Measurements from ENCODE around the gene C9. TPM values are rescaled to one million over a fixed set of nuclear protein-coding genes. Genes with fewer than 3 reads are reported as not detected.
A peak's percentile ranks its signal among the peaks of the same experiment; 100 is the strongest.

The C9 gene
- total RNA-seq, 1 donor from 2014 or later, result not detected

DNA sequence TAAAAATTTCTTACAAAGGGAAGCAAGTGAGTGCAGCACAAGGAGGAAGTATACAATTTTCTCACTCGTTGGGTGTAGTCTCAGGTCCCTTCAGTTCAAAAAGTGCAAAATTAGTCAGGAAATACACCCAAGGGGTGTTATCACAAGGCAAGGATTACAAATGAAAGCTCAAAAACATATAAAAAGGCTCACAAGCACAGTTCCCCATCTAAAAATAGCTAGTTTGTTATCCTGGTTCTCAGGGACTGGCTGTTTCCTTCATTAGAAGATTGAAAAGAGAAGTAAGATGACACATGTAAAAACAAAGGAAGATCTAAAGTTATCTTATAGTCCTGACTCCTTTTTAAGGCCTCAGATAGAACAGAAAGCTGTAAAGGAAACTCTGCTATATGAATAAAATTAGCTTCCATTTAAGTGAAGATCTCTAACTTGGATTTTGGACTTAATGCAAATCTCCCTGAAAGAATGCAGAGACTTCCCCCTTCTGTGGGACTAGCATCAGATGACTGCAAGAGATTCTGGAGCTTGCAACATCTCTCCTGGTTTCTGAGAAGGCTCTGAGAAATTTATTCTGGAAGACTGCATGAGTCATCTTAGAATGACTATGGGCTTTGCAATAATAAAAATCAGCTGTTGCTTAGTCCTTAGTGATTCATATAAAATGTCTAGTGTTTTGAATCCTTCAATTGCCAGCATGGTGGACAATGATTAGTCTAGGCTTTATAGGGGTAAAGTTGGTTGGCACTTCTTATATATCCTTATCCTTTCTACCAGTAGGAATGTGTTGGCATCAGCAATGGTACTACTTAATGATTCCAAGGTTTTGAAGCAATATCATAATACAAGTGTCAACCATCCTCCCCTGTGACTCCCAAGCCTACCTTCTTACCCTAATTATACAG lies 35.1 kb upstream of the C9 start:
- no peaks in the 10 kb centered on the region for H3K9me3 ChIP-seq
- no peaks in the 10 kb centered on the region for H3K36me3 ChIP-seq
- H3K27me3 ChIP-seq, result no peaks in the 10 kb centered on the region
- H3K4me3 ChIP-seq, result no peak overlapping the region
- intact Hi-C loops (cut with DNase I), result no loop called here
- TF ChIP-seq, protein P1, sequence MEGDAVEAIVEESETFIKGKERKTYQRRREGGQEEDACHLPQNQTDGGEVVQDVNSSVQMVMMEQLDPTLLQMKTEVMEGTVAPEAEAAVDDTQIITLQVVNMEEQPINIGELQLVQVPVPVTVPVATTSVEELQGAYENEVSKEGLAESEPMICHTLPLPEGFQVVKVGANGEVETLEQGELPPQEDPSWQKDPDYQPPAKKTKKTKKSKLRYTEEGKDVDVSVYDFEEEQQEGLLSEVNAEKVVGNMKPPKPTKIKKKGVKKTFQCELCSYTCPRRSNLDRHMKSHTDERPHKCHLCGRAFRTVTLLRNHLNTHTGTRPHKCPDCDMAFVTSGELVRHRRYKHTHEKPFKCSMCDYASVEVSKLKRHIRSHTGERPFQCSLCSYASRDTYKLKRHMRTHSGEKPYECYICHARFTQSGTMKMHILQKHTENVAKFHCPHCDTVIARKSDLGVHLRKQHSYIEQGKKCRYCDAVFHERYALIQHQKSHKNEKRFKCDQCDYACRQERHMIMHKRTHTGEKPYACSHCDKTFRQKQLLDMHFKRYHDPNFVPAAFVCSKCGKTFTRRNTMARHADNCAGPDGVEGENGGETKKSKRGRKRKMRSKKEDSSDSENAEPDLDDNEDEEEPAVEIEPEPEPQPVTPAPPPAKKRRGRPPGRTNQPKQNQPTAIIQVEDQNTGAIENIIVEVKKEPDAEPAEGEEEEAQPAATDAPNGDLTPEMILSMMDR (IDR thresholded peaks at IDR 0.05), result no peak
- TF ChIP-seq POLR2A (IDR thresholded peaks at IDR 0.05) (no peak), POLR2AphosphoS5 (IDR thresholded peaks at IDR 0.05; ENCODE audit: insufficient read depth in 1 of 2, low read depth in 1 of 2) (peak; percentile 65 to 92)
- H3K4me1 ChIP-seq, result peaks cover 65% of the 10 kb centered on the region
- H3K27ac ChIP-seq, result peak overlapping the region; percentile 77
- DNase-seq (ENCODE audit: extremely low spot score in 2 of 2), result no peak

DNA sequence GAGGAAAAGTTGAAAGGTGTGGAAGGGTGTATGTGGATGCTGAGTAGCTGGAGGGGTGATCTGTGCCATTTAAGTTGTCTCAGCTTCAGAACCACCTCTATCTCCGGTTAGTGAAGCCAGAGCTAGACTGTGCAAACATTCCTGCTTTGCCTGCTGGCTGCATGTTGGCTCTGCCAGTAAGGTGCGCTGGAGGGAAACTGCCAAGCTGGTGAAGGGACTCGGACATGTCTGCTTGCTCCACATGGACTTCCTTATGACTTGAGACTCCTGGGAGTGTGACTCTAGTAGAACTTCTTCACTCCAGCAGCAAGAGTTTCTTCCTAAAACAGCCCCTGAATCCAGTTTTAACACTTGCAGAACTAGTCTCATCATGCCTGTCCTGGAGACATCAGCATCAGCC lies 32.5 kb upstream of the C9 start:
- TF ChIP-seq POLR2A (IDR thresholded peaks at IDR 0.05), result no peak
- TF ChIP-seq, protein P1 (IDR thresholded peaks at IDR 0.05), result no peak
- TF ChIP-seq POLR2AphosphoS5 (IDR thresholded peaks at IDR 0.05; ENCODE audit: insufficient read depth in 1 of 2, low read depth in 1 of 2), result no peak
- DNase-seq (ENCODE audit: extremely low spot score in 2 of 2), result no peak
- intact Hi-C loops (cut with DNase I), result no loop called here
- peaks cover 56% of the 10 kb centered on the region for H3K4me1 ChIP-seq
- no peaks in the 10 kb centered on the region for H3K9me3 ChIP-seq
- no peaks in the 10 kb centered on the region for H3K27me3 ChIP-seq
- H3K27ac ChIP-seq, result peak overlapping the region; percentile 77
- H3K4me3 ChIP-seq, result no peak overlapping the region
- H3K36me3 ChIP-seq, result no peaks in the 10 kb centered on the region

DNA sequence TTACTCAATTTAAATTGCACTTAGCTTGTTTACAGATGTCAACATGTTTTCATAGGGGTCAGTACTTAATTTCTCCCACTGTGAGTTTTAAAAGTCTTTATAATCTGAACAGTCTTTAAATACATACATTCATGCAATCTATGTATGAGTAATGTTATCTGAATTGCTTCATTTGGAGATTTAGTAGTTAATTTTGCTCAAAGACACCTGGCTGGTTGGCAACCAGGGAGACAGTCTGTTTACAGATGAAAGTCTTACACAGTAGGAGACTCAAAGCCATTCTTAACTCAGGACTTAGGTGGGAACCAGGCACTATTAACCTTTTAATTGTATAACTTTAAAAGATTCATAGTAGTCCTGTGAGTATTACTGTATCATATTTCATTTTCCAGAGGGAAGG lies 31.2 kb upstream of the C9 start:
- peak overlapping the region; percentile 67 for H3K27ac ChIP-seq
- no peak for DNase-seq (ENCODE audit: extremely low spot score in 2 of 2)
- no peak for TF ChIP-seq POLR2AphosphoS5 (IDR thresholded peaks at IDR 0.05; ENCODE audit: insufficient read depth in 1 of 2, low read depth in 1 of 2)
- no peak overlapping the region for H3K4me3 ChIP-seq
- peaks cover 0 to 5% of the 10 kb centered on the region in 2 donors for H3K36me3 ChIP-seq
- no peaks in the 10 kb centered on the region for H3K27me3 ChIP-seq
- intact Hi-C loops (cut with DNase I), result no loop called here
- no peaks in the 10 kb centered on the region for H3K9me3 ChIP-seq
- peaks cover 43% of the 10 kb centered on the region for H3K4me1 ChIP-seq

DNA sequence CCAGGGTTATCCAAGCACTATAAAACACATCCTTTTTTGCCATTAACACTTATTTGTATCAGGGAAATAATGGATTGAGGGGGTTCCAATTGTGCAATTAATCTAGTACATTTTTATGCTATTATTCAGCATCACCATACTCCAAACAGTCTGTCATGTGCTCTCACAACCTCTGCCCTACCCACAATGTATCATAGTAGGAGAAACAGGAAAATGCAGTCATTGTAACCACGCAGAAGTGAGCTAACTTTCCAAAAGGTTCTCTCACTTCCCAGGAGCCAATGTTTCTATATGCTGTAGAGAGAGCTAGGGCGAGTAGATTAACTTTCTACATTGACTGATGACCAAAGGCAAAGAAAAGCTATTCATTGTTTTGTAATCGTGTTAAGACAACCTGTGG lies 30.7 kb upstream of the C9 start:
- H3K27ac ChIP-seq, result peak overlapping the region; percentile 67
- no peak for DNase-seq (ENCODE audit: extremely low spot score in 2 of 2)

DNA sequence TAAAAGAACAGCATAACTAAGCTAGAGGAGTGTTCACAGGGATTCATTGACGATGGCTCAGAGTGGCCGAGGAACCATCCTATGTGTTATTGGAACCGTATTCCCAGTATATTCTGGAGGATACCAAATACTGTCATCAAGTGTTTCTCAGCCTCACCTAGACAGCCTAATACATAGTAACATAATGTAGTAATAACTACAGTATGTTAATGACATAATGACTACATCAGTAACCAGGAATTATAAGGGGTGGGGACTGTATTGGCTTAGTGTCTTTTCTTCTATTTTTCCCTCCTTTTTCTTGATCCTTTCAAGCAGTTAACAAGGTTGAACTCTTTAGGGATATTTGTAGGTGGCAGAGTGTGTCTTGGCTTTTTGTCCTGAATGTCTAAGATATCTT lies 26.6 kb upstream of the C9 start:
- TF ChIP-seq POLR2A (IDR thresholded peaks at IDR 0.05) (no peak), POLR2AphosphoS5 (IDR thresholded peaks at IDR 0.05; ENCODE audit: insufficient read depth in 1 of 2, low read depth in 1 of 2) (no peak)
- TF ChIP-seq, protein P1 (IDR thresholded peaks at IDR 0.05), result no peak

More for the DNA sequence above, 30.7 kb upstream of the C9 start:
- intact Hi-C loops (cut with DNase I), result no loop called here
- Histone ChIP-seq H3K36me3 (peaks cover 0 to 8% of the 10 kb centered on the region in 2 donors), H3K9me3 (no peaks in the 10 kb centered on the region), H3K4me3 (no peak overlapping the region), H3K4me1 (peaks cover 37% of the 10 kb centered on the region), H3K27me3 (no peaks in the 10 kb centered on the region)
- TF ChIP-seq, protein P1 (IDR thresholded peaks at IDR 0.05), result no peak
- no peak for TF ChIP-seq POLR2AphosphoS5 (IDR thresholded peaks at IDR 0.05; ENCODE audit: insufficient read depth in 1 of 2, low read depth in 1 of 2)
- TF ChIP-seq POLR2A (IDR thresholded peaks at IDR 0.05), result no peak

More for the DNA sequence above, 26.6 kb upstream of the C9 start:
- Histone ChIP-seq H3K27me3 (no peaks in the 10 kb centered on the region), H3K4me1 (peaks cover 11% of the 10 kb centered on the region), H3K27ac (no peak overlapping the region), H3K36me3 (peaks cover 0 to 23% of the 10 kb centered on the region in 2 donors), H3K4me3 (no peak overlapping the region), H3K9me3 (no peaks in the 10 kb centered on the region)
- DNase-seq (ENCODE audit: extremely low spot score in 2 of 2), result no peak
- intact Hi-C loops (cut with DNase I), result no loop called here

Measured in vagina (tissue), 2 donors.